Measurements from ENCODE around the gene VOPP1.

The VOPP1 gene

GRCh38 chr7:55439627-55440026 lies 132.7 kb downstream of the VOPP1 start:
- TF ChIP-seq EP300 (IDR thresholded peaks at IDR 0.05; ENCODE audit: borderline replicate concordance) (no peak), NFIC (IDR thresholded peaks at IDR 0.05) (no peak), FOXM1 (IDR thresholded peaks at IDR 0.05; ENCODE audit: borderline replicate concordance, low read depth) (no peak), RAD21 (IDR thresholded peaks at IDR 0.05; ENCODE audit: low read depth) (no peak), USF1 (IDR thresholded peaks at IDR 0.05) (no peak), TAF1 (IDR thresholded peaks at IDR 0.05; ENCODE audit: low read depth) (no peak), EGR1 (IDR thresholded peaks at IDR 0.05) (no peak), MAX (IDR thresholded peaks at IDR 0.05) (no peak)

GRCh38 chr7:55438757-55439525 lies 133.4 kb downstream of the VOPP1 start:
- no peak for TF ChIP-seq EGR1 (IDR thresholded peaks at IDR 0.05)
- no peak for TF ChIP-seq USF1 (IDR thresholded peaks at IDR 0.05)
- no peak for TF ChIP-seq FOXM1 (IDR thresholded peaks at IDR 0.05; ENCODE audit: borderline replicate concordance, low read depth)
- no peak for TF ChIP-seq ZBTB7A (IDR thresholded peaks at IDR 0.05; ENCODE audit: low read depth)
- TF ChIP-seq TEAD4 (IDR thresholded peaks at IDR 0.05) = no peak
- TF ChIP-seq EP300 (IDR thresholded peaks at IDR 0.05; ENCODE audit: borderline replicate concordance) = no peak
- TF ChIP-seq CEBPB (IDR thresholded peaks at IDR 0.05) = no peak
- no peak for TF ChIP-seq CREB1 (IDR thresholded peaks at IDR 0.05; ENCODE audit: low read depth)
- TF ChIP-seq YY1 (IDR thresholded peaks at IDR 0.05; ENCODE audit: low read depth) = no peak
- no peak for TF ChIP-seq TAF1 (IDR thresholded peaks at IDR 0.05; ENCODE audit: low read depth)
- no peak for TF ChIP-seq TCF12 (IDR thresholded peaks at IDR 0.05; ENCODE audit: low read depth)
- TF ChIP-seq MAX (IDR thresholded peaks at IDR 0.05) = no peak
- TF ChIP-seq REST (IDR thresholded peaks at IDR 0.05; ENCODE audit: low read depth) = no peak
- no peak for TF ChIP-seq RAD21 (IDR thresholded peaks at IDR 0.05; ENCODE audit: low read depth)
- no peak for TF ChIP-seq NFIC (IDR thresholded peaks at IDR 0.05)

GRCh38 chr7:55438085-55438756 lies 134.1 kb downstream of the VOPP1 start:
- no peak for TF ChIP-seq TCF12 (IDR thresholded peaks at IDR 0.05; ENCODE audit: low read depth)
- no peak for TF ChIP-seq EP300 (IDR thresholded peaks at IDR 0.05; ENCODE audit: borderline replicate concordance)
- no peak for TF ChIP-seq USF1 (IDR thresholded peaks at IDR 0.05)
- TF ChIP-seq NFIC (IDR thresholded peaks at IDR 0.05) = no peak
- TF ChIP-seq CEBPB (IDR thresholded peaks at IDR 0.05) = no peak
- no peak for TF ChIP-seq YY1 (IDR thresholded peaks at IDR 0.05; ENCODE audit: low read depth)
- TF ChIP-seq ZBTB7A (IDR thresholded peaks at IDR 0.05; ENCODE audit: low read depth) = no peak
- TF ChIP-seq RAD21 (IDR thresholded peaks at IDR 0.05; ENCODE audit: low read depth) = no peak
- no peak for TF ChIP-seq MAX (IDR thresholded peaks at IDR 0.05)
- no peak for TF ChIP-seq CREB1 (IDR thresholded peaks at IDR 0.05; ENCODE audit: low read depth)
- no peak for TF ChIP-seq EGR1 (IDR thresholded peaks at IDR 0.05)
- TF ChIP-seq TEAD4 (IDR thresholded peaks at IDR 0.05) = no peak
- no peak for TF ChIP-seq REST (IDR thresholded peaks at IDR 0.05; ENCODE audit: low read depth)

GRCh38 chr7:55437375-55437774 lies 134.9 kb downstream of the VOPP1 start:
- TF ChIP-seq FOXM1 (IDR thresholded peaks at IDR 0.05; ENCODE audit: borderline replicate concordance, low read depth) = no peak

- TF ChIP-seq REST (IDR thresholded peaks at IDR 0.05; ENCODE audit: low read depth) = no peak
- no peak for TF ChIP-seq RAD21 (IDR thresholded peaks at IDR 0.05; ENCODE audit: low read depth)
- no peak for TF ChIP-seq TEAD4 (IDR thresholded peaks at IDR 0.05)
- no peak for TF ChIP-seq NFIC (IDR thresholded peaks at IDR 0.05)
- no peak for TF ChIP-seq ZBTB7A (IDR thresholded peaks at IDR 0.05; ENCODE audit: low read depth)
- TF ChIP-seq EGR1 (IDR thresholded peaks at IDR 0.05) = no peak
- TF ChIP-seq TCF12 (IDR thresholded peaks at IDR 0.05; ENCODE audit: low read depth) = no peak
- TF ChIP-seq USF1 (IDR thresholded peaks at IDR 0.05) = no peak
- TF ChIP-seq MAX (IDR thresholded peaks at IDR 0.05) = no peak
- no peak for TF ChIP-seq YY1 (IDR thresholded peaks at IDR 0.05; ENCODE audit: low read depth)
- TF ChIP-seq EP300 (IDR thresholded peaks at IDR 0.05; ENCODE audit: borderline replicate concordance) = no peak
- no peak for TF ChIP-seq TAF1 (IDR thresholded peaks at IDR 0.05; ENCODE audit: low read depth)
- TF ChIP-seq CEBPB (IDR thresholded peaks at IDR 0.05) = no peak
These were observed 135.8 kb downstream of the VOPP1 start for GRCh38 chr7:55436457-55436856.
